Fibroblast of the aortic adventitia (primary cell): ENCODE results near the gene PADI3. TPM values are rescaled to one million over a fixed set of nuclear protein-coding genes. Genes with fewer than 3 reads are reported as not detected.

ENCODE experiments used
- DNase-seq: peaks from one replicate; pipeline ENCODE4 v3.0.0-alpha.2; 2010; ENCODE audit warnings: low read depth
- H3K4me3 ChIP-seq: 2 replicates; pipeline ENCODE4 v1.5.1; 2011; ENCODE audit warnings: low read depth, mild to moderate bottlenecking, control low read depth, low read length, moderate library complexity
- total RNA-seq: library from RNA; depleted of rRNA; stranded (reverse); fragments of >200 nt; gene quantifications from 2 replicates; pipeline ENCODE4 v1.2.3, GENCODE V29; 2012; ENCODE audit warnings: low replicate concordance
- TF ChIP-seq, protein P1 (sequence below): IDR thresholded peaks from 2 replicates; pipeline ENCODE4 v1.5.1; 2011; ENCODE audit warnings: mild to moderate bottlenecking, low read length, control low read depth, inconsistent platforms; ENCODE audit not compliant: insufficient read depth

PADI3 gene
- total RNA-seq, 1 donor, result not detected

- TF ChIP-seq, protein P1, sequence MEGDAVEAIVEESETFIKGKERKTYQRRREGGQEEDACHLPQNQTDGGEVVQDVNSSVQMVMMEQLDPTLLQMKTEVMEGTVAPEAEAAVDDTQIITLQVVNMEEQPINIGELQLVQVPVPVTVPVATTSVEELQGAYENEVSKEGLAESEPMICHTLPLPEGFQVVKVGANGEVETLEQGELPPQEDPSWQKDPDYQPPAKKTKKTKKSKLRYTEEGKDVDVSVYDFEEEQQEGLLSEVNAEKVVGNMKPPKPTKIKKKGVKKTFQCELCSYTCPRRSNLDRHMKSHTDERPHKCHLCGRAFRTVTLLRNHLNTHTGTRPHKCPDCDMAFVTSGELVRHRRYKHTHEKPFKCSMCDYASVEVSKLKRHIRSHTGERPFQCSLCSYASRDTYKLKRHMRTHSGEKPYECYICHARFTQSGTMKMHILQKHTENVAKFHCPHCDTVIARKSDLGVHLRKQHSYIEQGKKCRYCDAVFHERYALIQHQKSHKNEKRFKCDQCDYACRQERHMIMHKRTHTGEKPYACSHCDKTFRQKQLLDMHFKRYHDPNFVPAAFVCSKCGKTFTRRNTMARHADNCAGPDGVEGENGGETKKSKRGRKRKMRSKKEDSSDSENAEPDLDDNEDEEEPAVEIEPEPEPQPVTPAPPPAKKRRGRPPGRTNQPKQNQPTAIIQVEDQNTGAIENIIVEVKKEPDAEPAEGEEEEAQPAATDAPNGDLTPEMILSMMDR, result no peak
- no peak overlapping the region for H3K4me3 ChIP-seq
- DNase-seq, result no peak
These were observed 46.4 kb downstream of the PADI3 start for GRCh38 chr1:17295292-17295691.

- no peak overlapping the region for H3K4me3 ChIP-seq
- no peak for DNase-seq
- TF ChIP-seq, protein P1, result no peak
These were observed 47.2 kb downstream of the PADI3 start for GRCh38 chr1:17296086-17296485.

GRCh38 chr1:17297991-17298390, 49.1 kb downstream of the PADI3 start:
- no peak overlapping the region for H3K4me3 ChIP-seq
- TF ChIP-seq, protein P1, result no peak
- DNase-seq, result no peak

- TF ChIP-seq, protein P1, result no peak
- no peak for DNase-seq
- no peak overlapping the region for H3K4me3 ChIP-seq
These were observed 52.9 kb downstream of the PADI3 start for GRCh38 chr1:17301767-17302166.

DNA sequence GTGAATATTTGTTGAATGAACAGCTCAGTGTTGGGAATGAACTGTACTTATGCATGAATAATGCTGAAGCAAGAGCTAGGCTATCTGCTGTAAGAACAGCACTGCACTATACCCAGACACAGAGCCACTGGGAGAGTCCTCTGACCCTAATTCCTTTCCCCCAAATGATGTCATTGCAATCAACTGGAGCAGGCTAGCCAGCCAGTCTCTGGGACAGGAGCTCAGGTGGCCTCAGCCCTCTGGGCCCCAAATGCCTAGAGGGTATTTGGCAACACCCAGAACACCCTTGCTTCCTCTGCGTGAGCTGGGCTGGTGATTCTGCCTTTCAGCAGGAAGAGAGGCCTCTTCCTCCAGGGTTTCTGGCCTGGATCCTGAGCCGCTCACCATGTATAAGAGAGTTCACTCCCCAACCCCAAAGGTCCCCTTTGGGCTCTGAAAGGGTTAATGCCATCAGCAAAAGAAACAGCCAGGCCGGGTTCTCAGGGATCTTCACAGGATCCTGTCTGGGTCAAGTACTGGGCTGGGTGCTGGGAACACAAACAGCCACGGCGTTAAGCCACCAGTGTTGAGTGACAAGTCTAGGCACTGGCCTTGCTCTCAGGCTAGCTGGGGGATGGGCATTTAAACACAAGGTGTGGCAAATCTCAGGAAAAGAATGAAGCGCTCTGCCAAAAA, 55.4 kb downstream of the PADI3 start:
- TF ChIP-seq, protein P1, result no peak
- DNase-seq, result no peak
- H3K4me3 ChIP-seq, result no peak overlapping the region

GRCh38 chr1:17304826-17305175, 55.9 kb downstream of the PADI3 start:
- TF ChIP-seq, protein P1, result no peak
- DNase-seq, result no peak
- no peak overlapping the region for H3K4me3 ChIP-seq

- H3K4me3 ChIP-seq, result no peak overlapping the region
- TF ChIP-seq, protein P1, result no peak
- no peak for DNase-seq
These were observed 56.7 kb downstream of the PADI3 start for GRCh38 chr1:17305576-17306095.
